AG10803 (cell line): Measurements from ENCODE around the gene MYO3B.

Experiments used
- DNase-seq: peaks from one replicate; pipeline ENCODE4 v3.0.0; 2010; ENCODE audit warnings: low read depth
- H3K4me3 ChIP-seq: 2 replicates; pipeline ENCODE4 v1.5.1; 2011; ENCODE audit warnings: mild to moderate bottlenecking, low read length, control low read depth
- TF ChIP-seq, protein P1 (sequence below): conservative IDR thresholded peaks from 2 replicates; pipeline ENCODE4 v1.5.1; 2011; ENCODE audit warnings: mild to moderate bottlenecking, low read length, control low read depth, inconsistent platforms

MYO3B gene

DNA sequence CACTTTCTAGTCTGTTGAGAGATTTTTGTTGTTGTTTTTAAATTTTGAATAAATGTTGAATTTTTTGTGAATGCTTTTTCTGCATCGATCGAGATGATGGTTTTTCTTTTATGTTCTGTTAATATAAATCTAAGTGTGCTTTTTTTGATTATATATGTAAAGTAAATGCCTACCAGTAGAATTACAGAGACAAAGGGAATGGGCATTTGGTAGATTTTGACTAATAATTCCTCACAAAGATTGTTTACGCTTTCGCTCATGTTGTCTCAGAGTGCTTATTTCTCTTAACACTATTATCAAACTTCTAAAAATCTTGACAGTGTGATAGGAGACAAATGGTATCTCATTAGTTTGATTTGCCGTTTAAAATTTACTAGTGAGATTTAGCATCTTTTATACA, 3.7 kb downstream of the MYO3B start:
- H3K4me3 ChIP-seq: no peak overlapping the region
- TF ChIP-seq, protein P1, sequence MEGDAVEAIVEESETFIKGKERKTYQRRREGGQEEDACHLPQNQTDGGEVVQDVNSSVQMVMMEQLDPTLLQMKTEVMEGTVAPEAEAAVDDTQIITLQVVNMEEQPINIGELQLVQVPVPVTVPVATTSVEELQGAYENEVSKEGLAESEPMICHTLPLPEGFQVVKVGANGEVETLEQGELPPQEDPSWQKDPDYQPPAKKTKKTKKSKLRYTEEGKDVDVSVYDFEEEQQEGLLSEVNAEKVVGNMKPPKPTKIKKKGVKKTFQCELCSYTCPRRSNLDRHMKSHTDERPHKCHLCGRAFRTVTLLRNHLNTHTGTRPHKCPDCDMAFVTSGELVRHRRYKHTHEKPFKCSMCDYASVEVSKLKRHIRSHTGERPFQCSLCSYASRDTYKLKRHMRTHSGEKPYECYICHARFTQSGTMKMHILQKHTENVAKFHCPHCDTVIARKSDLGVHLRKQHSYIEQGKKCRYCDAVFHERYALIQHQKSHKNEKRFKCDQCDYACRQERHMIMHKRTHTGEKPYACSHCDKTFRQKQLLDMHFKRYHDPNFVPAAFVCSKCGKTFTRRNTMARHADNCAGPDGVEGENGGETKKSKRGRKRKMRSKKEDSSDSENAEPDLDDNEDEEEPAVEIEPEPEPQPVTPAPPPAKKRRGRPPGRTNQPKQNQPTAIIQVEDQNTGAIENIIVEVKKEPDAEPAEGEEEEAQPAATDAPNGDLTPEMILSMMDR: no peak
- DNase-seq: no peak

DNA sequence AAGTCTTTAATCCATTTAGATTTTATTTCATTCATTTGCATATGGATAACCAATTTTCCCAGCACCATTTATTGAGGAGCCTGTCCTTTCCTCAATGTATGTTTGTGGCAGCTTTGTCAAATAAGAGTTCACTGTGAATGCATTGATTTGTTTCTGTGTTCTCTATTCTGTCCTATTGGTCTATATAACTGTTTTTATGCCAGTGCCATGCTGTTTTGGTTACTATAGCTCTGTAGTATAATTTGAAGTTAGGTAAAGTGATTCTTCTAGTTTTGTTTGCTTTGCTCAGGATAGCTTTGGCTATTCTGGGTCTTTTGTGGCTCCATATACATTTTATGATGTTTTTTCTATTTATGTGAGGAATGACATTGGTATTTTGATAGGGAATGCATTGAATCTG, 7.4 kb downstream of the MYO3B start:
- H3K4me3 ChIP-seq: no peak overlapping the region
- DNase-seq: no peak
- TF ChIP-seq, protein P1: no peak

DNA sequence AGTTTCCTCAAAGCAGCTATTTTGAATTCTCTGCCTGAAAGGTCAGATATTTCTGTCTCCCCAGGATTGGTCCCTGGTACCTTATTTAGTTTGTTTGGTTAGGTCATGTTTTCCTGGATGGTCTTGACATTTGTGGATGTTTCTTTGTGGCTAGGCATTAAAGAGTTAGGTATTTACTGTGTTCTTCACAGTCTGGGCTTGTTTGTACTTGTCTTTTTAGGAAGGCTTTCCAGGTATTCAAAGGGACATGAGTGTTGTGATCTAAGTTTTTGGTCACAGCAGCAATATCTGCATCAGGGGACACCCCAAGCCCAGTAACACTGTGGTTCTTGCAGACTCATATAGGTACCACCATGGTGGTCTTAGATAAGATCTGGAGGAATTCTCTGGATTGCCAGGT, 11.8 kb downstream of the MYO3B start:
- DNase-seq: no peak
- no peak overlapping the region for H3K4me3 ChIP-seq
- TF ChIP-seq, protein P1: no peak

DNA sequence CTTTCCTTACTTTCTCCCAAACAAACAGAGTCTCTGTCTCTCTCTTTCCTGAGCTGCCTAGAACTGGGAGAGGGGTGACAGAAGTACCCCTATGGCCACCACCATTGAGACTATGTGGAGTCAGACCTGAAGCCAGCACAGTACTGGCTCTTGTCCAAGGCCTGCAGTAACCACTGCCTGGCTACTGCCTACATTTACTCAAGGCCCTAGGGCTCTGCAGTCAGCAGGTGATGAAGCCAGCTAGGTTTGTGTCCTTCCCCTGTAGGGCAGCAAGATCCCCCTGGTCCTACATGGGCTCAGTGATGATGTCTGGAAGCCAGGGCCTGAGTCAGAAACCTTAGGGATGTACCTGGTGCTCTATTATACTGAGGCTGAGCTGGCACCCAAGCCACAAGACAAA, 12.2 kb downstream of the MYO3B start:
- no peak overlapping the region for H3K4me3 ChIP-seq
- TF ChIP-seq, protein P1: no peak
- no peak for DNase-seq

DNA sequence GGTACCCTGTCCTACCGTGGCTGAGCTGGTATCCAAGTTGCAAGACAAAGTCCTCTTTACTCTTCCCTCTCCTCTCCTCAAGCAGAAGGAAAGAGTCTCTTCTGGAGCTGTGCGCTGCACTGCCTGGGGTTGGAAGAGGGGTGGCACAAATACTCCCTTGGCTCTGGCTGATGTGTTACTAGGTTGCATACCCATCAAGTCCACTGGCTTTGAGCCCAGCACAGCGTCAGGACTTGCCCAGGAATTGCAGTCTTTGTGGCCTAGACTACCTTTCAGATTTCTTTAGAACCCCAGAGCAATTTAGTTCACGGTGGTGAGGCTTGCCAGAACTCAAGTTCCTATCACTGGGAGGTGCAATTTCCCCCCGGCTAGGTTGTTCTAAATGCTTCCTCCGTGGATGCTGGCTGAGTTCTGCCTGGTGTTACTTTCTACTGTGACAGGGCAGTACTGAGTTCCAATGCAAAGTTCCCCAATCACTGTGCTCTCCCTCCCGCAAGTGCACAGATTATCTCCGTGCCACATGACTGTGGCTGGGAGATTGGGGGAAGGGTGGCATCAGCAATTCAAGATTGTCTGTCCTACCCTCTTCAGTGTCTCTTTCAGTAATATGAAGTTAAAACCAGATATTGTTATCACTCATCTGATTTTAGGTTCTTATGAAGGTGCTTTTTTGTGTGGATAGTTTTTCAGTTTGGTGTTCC, 13.4 kb downstream of the MYO3B start:
- H3K4me3 ChIP-seq: no peak overlapping the region
- no peak for DNase-seq
- TF ChIP-seq, protein P1: no peak

DNA sequence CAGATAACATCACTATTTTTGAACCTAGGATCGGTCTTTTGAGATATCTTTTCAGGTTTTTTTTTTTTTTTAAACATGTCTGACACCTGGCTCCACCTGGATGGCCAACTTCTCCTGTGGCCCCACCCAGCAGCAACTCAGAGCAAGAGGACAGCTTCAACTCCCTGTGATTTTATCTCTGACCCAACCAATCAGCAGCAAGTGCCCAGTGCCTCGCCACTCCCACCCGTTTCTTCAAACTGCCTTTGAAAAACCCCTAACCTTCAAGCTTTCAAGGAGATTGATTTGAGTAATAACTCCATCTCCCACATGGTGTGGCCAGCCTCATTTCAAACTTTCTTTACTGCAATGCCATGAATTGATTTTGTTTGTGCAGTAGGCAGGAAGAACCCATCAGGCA, 19.0 kb downstream of the MYO3B start:
- TF ChIP-seq, protein P1: no peak
- DNase-seq: no peak
- H3K4me3 ChIP-seq: no peak overlapping the region

DNA sequence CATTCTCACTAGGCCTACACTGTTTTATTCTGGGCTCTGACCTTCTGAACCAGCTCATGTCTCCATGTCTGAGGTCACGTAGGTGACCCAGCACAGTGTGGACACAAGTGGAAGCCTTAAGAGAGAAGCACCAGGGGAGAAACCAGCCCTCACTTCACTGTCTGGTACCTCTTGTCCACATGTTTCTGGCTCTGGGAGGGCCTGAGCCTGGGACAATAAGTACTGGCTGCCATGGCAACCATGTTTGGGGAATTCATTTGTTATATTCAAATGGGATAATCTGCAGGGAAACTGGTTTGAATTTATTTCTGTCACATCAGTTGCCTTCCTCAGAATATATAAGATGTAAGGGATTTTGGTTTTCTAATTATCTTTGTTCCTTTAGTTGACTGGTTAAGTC, 23.3 kb downstream of the MYO3B start:
- TF ChIP-seq, protein P1: no peak

More for the DNA sequence above, 23.3 kb downstream of the MYO3B start:
- DNase-seq: no peak
- no peak overlapping the region for H3K4me3 ChIP-seq
